Stomach (tissue), 9 donors: ENCODE data around the gene ADAM12. TPM values are rescaled to one million over a fixed set of nuclear protein-coding genes. Genes with fewer than 3 reads are reported as not detected.

Experiments
- DNase-seq, 2 donors: peaks; one replicate each; pipeline versions ENCODE4 v3.0.0 to v3.0.0-alpha.2; 2013 to 2019
- H3K27ac ChIP-seq, 5 donors: fragments of 200-600 bp in 4 of 5; sonication (generic) in 4 of 5; one replicate each; pipeline ENCODE4 v1.5.1; 2013 to 2019; ENCODE audit warnings: mild to moderate bottlenecking in 1 of 5, moderate library complexity in 1 of 5
- H3K27me3 ChIP-seq, 3 donors: fragments of 200-600 bp; sonication (generic); one replicate each; pipeline ENCODE4 v1.5.1; 2017 to 2019; ENCODE audit warnings: mixed run types in 1 of 3
- H3K36me3 ChIP-seq, 4 donors: fragments of 200-600 bp; sonication (generic); 1 replicate in 3 of 4; 2 replicates in 1 of 4; pipeline ENCODE4 v1.5.1; 2016 to 2019
- H3K4me1 ChIP-seq, 4 donors: fragments of 200-600 bp; sonication (generic); one replicate each; pipeline ENCODE4 v1.5.1; 2016 to 2019
- H3K4me3 ChIP-seq, 4 donors: fragments of 200-600 bp; sonication (generic) in 3 of 4; one replicate each; pipeline ENCODE4 v1.5.1; 2016 to 2019; ENCODE audit warnings: mild to moderate bottlenecking in 1 of 4
- H3K9me3 ChIP-seq, 4 donors: fragments of 200-600 bp; sonication (generic); one replicate each; pipeline ENCODE4 v1.5.1; 2016 to 2019
- CTCF ChIP-seq, 7 experiments: fragments of 450-650 bp in 4 of 7; fragments of 200-600 bp in 3 of 7; sonication (generic) in 3 of 7; IDR thresholded peaks; one replicate each; pipeline ENCODE4 v1.5.1; 2016 to 2019; ENCODE audit warnings: antibody characterized with exemption in 7 of 7, control low read depth in 2 of 7, mild to moderate bottlenecking in 1 of 7
- EP300 ChIP-seq: sonication (generic); formaldehyde crosslinking; IDR thresholded peaks from one replicate; pipeline ENCODE4 v1.6.1; 2017; ENCODE audit warnings: antibody characterized with exemption
- POLR2A ChIP-seq, 4 donors: fragments of 450-650 bp; IDR thresholded peaks; one replicate each; pipeline ENCODE4 v1.6.1; 2016; ENCODE audit warnings: antibody characterized with exemption in 4 of 4, control low read depth in 2 of 4, mild to moderate bottlenecking in 1 of 4, moderate library complexity in 1 of 4
- POLR2AphosphoS5 ChIP-seq, 3 donors: sonication (generic); formaldehyde crosslinking; IDR thresholded peaks; one replicate each; pipeline ENCODE4 v1.6.1; 2016; ENCODE audit warnings: antibody characterized with exemption in 3 of 3
- WGBS, 5 donors: extraction: QIAGEN DNeasy Blood & Tissue Kit in 3 of 5; methylation state at CpG; one replicate each; pipeline versions ENCODE4 v1.1.5 to v1.1.7; 2013 to 2018; 5-methylcytosine and 5-hydroxymethylcytosine counted together
- intact Hi-C: fragments of 100-400 bp; cut with DNase I; formaldehyde crosslinking; loops from one replicate; pipeline ENCODE4 v1.15.1; 2023; ENCODE audit warnings: low total_unique reads
- polyA plus RNA-seq, 3 donors: library from polyadenylated mRNA; stranded (reverse); fragments of 200-250 nt; gene quantifications; one replicate each; pipeline ENCODE4 v1.2.3, GENCODE V29; 2013
- total RNA-seq, 5 donors: library from RNA; depleted of rRNA; stranded (reverse); fragments of >200 nt; gene quantifications; one replicate each; pipeline versions ENCODE4 v1.1.0 to v1.2.3, GENCODE V29; 2014 to 2016
- donor health status: healthy with polysubstance abuse.
- donor health status: Bipolar disorder and iron deficiency.
- donor health status: healthy.

ADAM12 gene
- total and polyA plus RNA-seq, 8 donors, result 0.03 to 6.4 (median 0.50) TPM; not detected in 3

- no peaks in the 10 kb centered on the region for H3K36me3 ChIP-seq
- TF ChIP-seq CTCF (IDR thresholded peaks at IDR 0.05), result no peak
- TF ChIP-seq POLR2AphosphoS5 (IDR thresholded peaks at IDR 0.05), result no peak
- TF ChIP-seq EP300, result no peak
- no peak for TF ChIP-seq POLR2A (IDR thresholded peaks at IDR 0.05)
- WGBS, 5 donors, result 90 to 98% (median 95%) methylated on average over 2 of the region's 2 CpGs
- no peaks in the 10 kb centered on the region for H3K4me1 ChIP-seq
- H3K27me3 ChIP-seq, result no peaks in the 10 kb centered on the region
- peaks cover 2 to 21% (median 10%) of the 10 kb centered on the region in 4 donors for H3K9me3 ChIP-seq
- H3K27ac ChIP-seq, result no peak overlapping the region
- intact Hi-C loops, result no loop called here
- no peak overlapping the region for H3K4me3 ChIP-seq
- DNase-seq, result no peak
These were observed 353.7 kb downstream of the ADAM12 start for GRCh38 chr10:126034586-126034985.

GRCh38 chr10:126029999-126030398 lies 358.3 kb downstream of the ADAM12 start:
- Histone ChIP-seq H3K4me3 (no peak overlapping the region), H3K27me3 (no peaks in the 10 kb centered on the region), H3K36me3 (no peaks in the 10 kb centered on the region), H3K4me1 (no peaks in the 10 kb centered on the region), H3K9me3 (peaks cover 7 to 57% (median 48%) of the 10 kb centered on the region in 4 donors), H3K27ac (no peak overlapping the region)
- no peak for TF ChIP-seq EP300
- no peak for TF ChIP-seq CTCF (IDR thresholded peaks at IDR 0.05)
- TF ChIP-seq POLR2AphosphoS5 (IDR thresholded peaks at IDR 0.05), result no peak
- WGBS, 5 donors, result 82 to 89% (median 83%) methylated on average over 3 of the region's 3 CpGs
- no peak for DNase-seq
- intact Hi-C loops, result no loop called here

GRCh38 chr10:126027692-126028091 lies 360.6 kb downstream of the ADAM12 start:
- intact Hi-C loops, result no loop called here

GRCh38 chr10:126022841-126023240 lies 365.4 kb downstream of the ADAM12 start:
- no peaks in the 10 kb centered on the region for H3K27me3 ChIP-seq
- intact Hi-C loops, result no loop called here
- H3K9me3 ChIP-seq, result peaks cover 0 to 24% (median 20%) of the 10 kb centered on the region in 4 donors
- TF ChIP-seq CTCF (IDR thresholded peaks at IDR 0.05) (no peak), EP300 (no peak), POLR2A (IDR thresholded peaks at IDR 0.05) (no peak), POLR2AphosphoS5 (IDR thresholded peaks at IDR 0.05) (no peak)
- DNase-seq, result no peak
- H3K36me3 ChIP-seq, result no peaks in the 10 kb centered on the region
- H3K27ac ChIP-seq, result no peak overlapping the region
- 79 to 95% (median 89%) methylated on average over 5 of the region's 5 CpGs for WGBS, 5 donors
- H3K4me1 ChIP-seq, result no peaks in the 10 kb centered on the region
- H3K4me3 ChIP-seq, result no peak overlapping the region

More at GRCh38 chr10:126027692-126028091, 360.6 kb downstream of the ADAM12 start:
- Histone ChIP-seq H3K4me1 (no peaks in the 10 kb centered on the region), H3K27ac (no peak overlapping the region), H3K27me3 (no peaks in the 10 kb centered on the region), H3K4me3 (no peak overlapping the region), H3K9me3 (peaks cover 5 to 44% (median 39%) of the 10 kb centered on the region in 4 donors), H3K36me3 (no peaks in the 10 kb centered on the region)
- TF ChIP-seq EP300 (no peak), POLR2A (IDR thresholded peaks at IDR 0.05) (no peak), CTCF (IDR thresholded peaks at IDR 0.05) (no peak)
- whole genome bisulfite sequencing, 5 donors, result 74 to 93% (median 89%) methylated on average over 1 of the region's 1 CpG
- DNase-seq, result no peak
